HEK293T (cell line): ENCODE results near the gene RETREG3.

Experiments
- CTCF ChIA-PET: fragments of 350-600 bp; formaldehyde crosslinking; extraction: SDS; loops from one replicate; lab custom pipeline; 2021; ENCODE audit warnings: antibody characterized with exemption, inconsistent platforms; lab: Yijun Ruan, JAX
- POLR2A ChIA-PET: fragments of 350-600 bp; formaldehyde crosslinking; extraction: SDS; loops from one replicate; lab custom pipeline; 2020; ENCODE audit warnings: antibody characterized with exemption, inconsistent platforms; lab: Yijun Ruan, JAX
- DNase-seq: peaks from one replicate; pipeline ENCODE4 v3.0.0; 2012; ENCODE audit warnings: mixed read lengths; ENCODE audit errors: extremely low spot score
- ARNT ChIP-seq: fragments of 450-650 bp; IDR thresholded peaks from 2 replicates; pipeline ENCODE4 v1.6.1; 2017; ENCODE audit warnings: mild to moderate bottlenecking
- BHLHE40 ChIP-seq: fragments of 450-650 bp; IDR thresholded peaks from 2 replicates; pipeline ENCODE4 v1.6.1; 2016; ENCODE audit warnings: mild to moderate bottlenecking, moderate library complexity, borderline replicate concordance
- CTBP1 ChIP-seq: fragments of 450-650 bp; IDR thresholded peaks from 2 replicates; pipeline ENCODE4 v1.6.1; 2016; ENCODE audit warnings: borderline replicate concordance
- ELF4 ChIP-seq: fragments of 450-650 bp; IDR thresholded peaks from 2 replicates; pipeline ENCODE4 v1.6.1; 2017; ENCODE audit warnings: antibody characterized with exemption
- FOXA1 ChIP-seq: fragments of 450-650 bp; IDR thresholded peaks from 2 replicates; pipeline ENCODE4 v1.6.1; 2016; ENCODE audit warnings: mild to moderate bottlenecking
- FOXK2 ChIP-seq: fragments of 450-650 bp; IDR thresholded peaks from 2 replicates; pipeline ENCODE4 v1.6.1; 2016; ENCODE audit warnings: mild to moderate bottlenecking
- FOXM1 ChIP-seq: fragments of 450-650 bp; IDR thresholded peaks from 2 replicates; pipeline ENCODE4 v1.6.1; 2017; ENCODE audit warnings: mild to moderate bottlenecking, borderline replicate concordance
- HDGF ChIP-seq: fragments of 450-650 bp; IDR thresholded peaks from 2 replicates; pipeline ENCODE4 v1.6.1; 2017; ENCODE audit warnings: antibody characterized with exemption, borderline replicate concordance
- L3MBTL2 ChIP-seq: fragments of 450-650 bp; conservative IDR thresholded peaks from 2 replicates; pipeline ENCODE4 v1.6.1; 2016; ENCODE audit warnings: mild to moderate bottlenecking
- LEF1 ChIP-seq: fragments of 450-650 bp; IDR thresholded peaks from 2 replicates; pipeline ENCODE4 v1.6.1; 2017; ENCODE audit warnings: mild to moderate bottlenecking, borderline replicate concordance
- NFRKB ChIP-seq: fragments of 450-650 bp; IDR thresholded peaks from 2 replicates; pipeline ENCODE4 v1.6.1; 2016; ENCODE audit warnings: mild to moderate bottlenecking, moderate library complexity
- SP1 ChIP-seq: fragments of 450-650 bp; IDR thresholded peaks from 2 replicates; pipeline ENCODE4 v1.6.1; 2017
- SUZ12 ChIP-seq: fragments of 450-650 bp; IDR thresholded peaks from 2 replicates; pipeline ENCODE4 v1.6.1; 2016; ENCODE audit warnings: mild to moderate bottlenecking
- TARDBP ChIP-seq: fragments of 450-650 bp; IDR thresholded peaks from 2 replicates; pipeline ENCODE4 v1.6.1; 2016
- ZNF384 ChIP-seq: fragments of 450-650 bp; IDR thresholded peaks from 2 replicates; pipeline ENCODE4 v1.6.1; 2016
- TF ChIP-seq, protein P1 (sequence below): fragments of 450-650 bp; IDR thresholded peaks from 2 replicates; pipeline ENCODE4 v1.6.1; 2016

The RETREG3 gene

DNA sequence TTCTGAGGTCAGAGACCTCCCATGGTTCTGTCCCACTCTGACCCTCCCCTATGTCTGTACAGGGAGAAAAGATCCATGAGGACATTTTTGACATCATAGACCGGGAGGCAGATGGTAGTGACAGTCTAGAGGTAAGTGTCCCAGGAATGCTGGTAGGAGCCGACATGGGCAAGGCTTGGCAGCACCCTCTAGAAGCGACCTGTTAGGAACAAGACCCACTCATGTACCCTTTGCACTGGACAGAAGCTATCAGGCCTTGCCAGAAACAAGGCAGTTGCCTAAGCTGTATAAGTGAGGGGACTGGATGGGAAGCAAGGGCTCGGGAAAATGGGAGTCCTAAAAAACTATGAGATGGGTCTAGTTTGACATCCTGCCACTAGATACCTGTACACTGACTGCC, 2.8 kb upstream of the RETREG3 start:
- no peak for TF ChIP-seq SUZ12
- no peak for TF ChIP-seq LEF1
- no peak for TF ChIP-seq FOXA1
- no peak for TF ChIP-seq BHLHE40
- TF ChIP-seq TARDBP, result no peak
- TF ChIP-seq FOXK2, result no peak
- no peak for TF ChIP-seq HDGF
- TF ChIP-seq CTBP1, result no peak
- no peak for TF ChIP-seq SP1
- no peak for TF ChIP-seq NFRKB
- TF ChIP-seq ZNF384, result no peak
- TF ChIP-seq ELF4, result no peak
- POLR2A ChIA-PET, result interaction anchor here (1.1 kb wide), 1 partner anchor 67 kb away, joined by 3 read pairs; no protein-coding TSS in a partner anchor
- no peak for DNase-seq
- CTCF ChIA-PET, result interaction anchor here (0.6 kb wide), 1 partner anchor 35 kb away, joined by 3 read pairs; no protein-coding TSS in a partner anchor

DNA sequence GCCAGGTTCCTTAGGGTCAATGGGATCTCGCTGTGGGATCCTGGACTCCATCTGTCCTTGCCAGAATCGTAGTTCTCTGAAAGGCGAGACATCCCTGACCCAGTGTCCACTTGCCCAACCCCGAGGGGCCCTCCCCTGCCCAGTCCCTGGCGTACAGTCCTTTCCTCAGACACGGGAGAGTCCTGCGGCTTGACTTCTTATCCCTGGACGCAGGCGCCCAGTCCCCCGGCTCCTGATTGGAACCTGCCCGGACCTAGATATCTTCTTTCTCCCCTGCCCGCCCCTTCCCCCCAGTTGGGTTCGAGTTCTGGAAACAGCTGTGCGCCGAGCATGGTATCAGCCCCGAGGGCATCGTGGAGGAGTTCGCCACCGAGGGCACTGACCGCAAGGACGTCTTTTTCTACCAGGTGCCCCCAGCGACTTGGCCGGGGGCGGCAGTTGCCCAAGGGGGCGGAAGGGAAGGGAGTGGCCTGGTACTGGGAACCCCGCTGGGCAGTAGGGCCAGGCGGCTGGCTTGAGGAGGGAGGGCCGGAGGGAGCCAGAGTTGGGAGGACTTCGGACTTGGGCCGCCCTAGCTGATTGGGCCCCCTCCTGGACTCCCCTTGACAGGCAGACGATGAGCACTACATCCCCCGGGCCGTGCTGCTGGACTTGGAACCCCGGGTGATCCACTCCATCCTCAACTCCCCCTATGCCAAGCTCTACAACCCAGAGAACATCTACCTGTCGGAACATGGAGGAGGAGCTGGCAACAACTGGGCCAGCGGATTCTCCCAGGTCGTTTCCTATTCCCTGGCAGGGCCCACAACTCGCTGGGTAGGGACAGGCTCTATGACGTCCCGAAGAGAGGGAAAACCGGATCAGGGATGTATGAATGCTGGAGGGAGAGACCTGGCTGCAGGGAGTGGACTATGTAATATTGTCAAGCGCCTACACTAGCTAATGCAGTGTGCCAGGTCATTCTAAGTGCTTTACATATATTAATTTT, 934 bp upstream of the RETREG3 start:
- POLR2A ChIA-PET, result interaction anchor here (0.6 to 3.7 kb wide), 31 partner anchors 9 to 164 kb away, joined by 3 to 88 read pairs (median 5); partner anchors contain the start of genes PLEKHH3, PSMC3IP, TUBG2 and VPS25
- CTCF ChIA-PET, result interaction anchor here (1.5 to 3.1 kb wide), 2 partner anchors 32 to 69 kb away, joined by 4 to 25 read pairs; partner anchors contain the start of gene PSMC3IP
- DNase-seq, result peak; percentile 30

DNA sequence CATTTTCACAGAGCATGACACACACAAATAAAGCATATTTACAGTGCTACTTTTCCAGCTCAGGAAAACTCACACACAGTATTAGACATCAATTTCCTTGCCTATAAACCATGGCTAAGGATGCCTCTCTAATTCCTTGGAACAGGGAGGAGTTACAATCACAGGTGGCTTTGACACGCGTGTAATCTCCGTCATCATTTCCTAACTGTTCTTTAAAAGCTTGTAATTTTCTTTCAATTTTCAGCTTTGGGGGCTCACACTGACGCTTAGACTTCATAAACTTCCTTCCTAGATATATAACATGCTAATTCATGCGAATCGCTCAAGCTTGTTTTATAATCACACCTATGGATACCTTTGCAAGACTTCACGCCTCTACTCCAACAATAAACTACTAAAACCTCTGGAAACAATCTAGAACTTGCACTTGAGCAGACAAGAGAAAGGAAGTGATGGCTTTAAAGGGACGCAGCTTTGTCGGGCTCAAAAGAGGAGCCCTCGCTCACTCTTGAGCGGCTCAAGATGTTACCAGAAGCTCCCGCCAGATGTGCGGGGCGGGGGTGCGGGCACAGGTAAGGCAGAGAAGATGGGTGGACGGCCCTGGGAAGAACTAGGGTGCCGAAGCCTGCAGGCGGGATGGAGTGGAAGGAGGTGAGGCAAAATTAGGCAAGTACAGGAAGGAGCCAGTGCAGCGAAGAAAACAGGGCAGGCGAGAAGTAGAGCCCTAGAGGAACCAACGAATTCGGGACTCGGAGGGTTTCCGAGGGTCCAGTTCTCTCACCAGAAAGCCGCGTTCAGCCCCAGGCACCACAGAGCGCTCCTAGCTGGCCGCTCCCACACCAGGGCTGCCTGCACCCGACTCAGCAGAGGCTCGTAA, 631 bp downstream of the RETREG3 start:
- no peak for DNase-seq
- TF ChIP-seq HDGF (no peak), SUZ12 (no peak), TARDBP (no peak), FOXK2 (no peak), ELF4 (no peak), ZNF384 (no peak), NFRKB (no peak)
- ChIA-PET CTCF (interaction anchor here (0.5 to 3.1 kb wide), 5 partner anchors 26 to 944 kb away, joined by 4 to 25 read pairs (median 5); partner anchors contain the start of gene PSMC3IP), POLR2A (interaction anchor here (0.6 to 3.7 kb wide), 41 partner anchors 9 to 919 kb away, joined by 3 to 88 read pairs (median 4); partner anchors contain the start of genes EIF1, PLEKHH3, PSMC3IP and TUBG2)

DNA sequence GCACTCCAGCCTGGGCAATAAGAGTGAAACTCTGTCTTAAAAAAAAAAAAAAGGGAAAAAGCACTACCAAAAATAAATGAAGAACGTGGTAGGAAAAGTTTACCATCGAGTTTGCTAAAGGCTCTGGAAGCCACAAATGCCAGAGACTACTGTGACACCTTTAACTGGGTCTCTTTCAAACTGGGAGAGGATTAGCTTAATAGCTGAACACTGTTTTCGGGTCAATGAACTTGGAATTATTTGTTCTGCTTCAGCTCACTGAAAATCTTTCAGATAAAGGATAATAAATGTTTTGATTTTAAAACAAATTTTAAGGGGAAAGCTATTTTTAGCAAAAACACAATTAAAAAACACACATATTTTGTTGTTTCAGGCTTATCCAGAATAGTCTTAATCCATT, 1.4 kb downstream of the RETREG3 start:
- TF ChIP-seq ARNT, result no peak
- no peak for TF ChIP-seq SUZ12
- no peak for TF ChIP-seq FOXA1
- no peak for TF ChIP-seq LEF1
- TF ChIP-seq ZNF384, result no peak
- TF ChIP-seq, protein P1, sequence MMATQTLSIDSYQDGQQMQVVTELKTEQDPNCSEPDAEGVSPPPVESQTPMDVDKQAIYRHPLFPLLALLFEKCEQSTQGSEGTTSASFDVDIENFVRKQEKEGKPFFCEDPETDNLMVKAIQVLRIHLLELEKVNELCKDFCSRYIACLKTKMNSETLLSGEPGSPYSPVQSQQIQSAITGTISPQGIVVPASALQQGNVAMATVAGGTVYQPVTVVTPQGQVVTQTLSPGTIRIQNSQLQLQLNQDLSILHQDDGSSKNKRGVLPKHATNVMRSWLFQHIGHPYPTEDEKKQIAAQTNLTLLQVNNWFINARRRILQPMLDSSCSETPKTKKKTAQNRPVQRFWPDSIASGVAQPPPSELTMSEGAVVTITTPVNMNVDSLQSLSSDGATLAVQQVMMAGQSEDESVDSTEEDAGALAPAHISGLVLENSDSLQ, result no peak
- POLR2A ChIA-PET, result interaction anchor here (0.6 to 3.7 kb wide), 18 partner anchors 8 to 71 kb away, joined by 3 to 88 read pairs (median 8); partner anchors contain the start of genes PLEKHH3 and PSMC3IP
- DNase-seq, result no peak
- CTCF ChIA-PET, result interaction anchor here (0.5 to 3.1 kb wide), 6 partner anchors 25 to 943 kb away, joined by 4 to 25 read pairs (median 6); partner anchors contain the start of gene PSMC3IP

DNA sequence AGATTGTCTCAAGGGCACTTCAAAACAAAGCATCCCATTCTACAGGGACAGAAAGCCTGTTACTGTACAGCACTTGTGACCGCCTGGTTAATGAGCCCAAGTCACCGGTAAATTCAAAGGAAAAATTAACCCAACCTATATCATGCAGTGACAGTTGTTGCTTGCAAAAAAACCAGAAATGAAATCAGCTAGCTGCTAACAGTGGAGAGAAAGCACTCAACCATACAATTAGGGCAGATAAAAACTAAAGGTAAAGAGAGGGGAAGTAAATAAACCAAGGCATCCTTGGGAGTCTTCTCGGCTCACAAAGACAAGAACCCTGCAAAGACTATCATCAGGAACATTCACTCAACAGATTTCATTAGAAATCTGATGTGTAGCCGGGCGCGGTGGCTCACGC, 5.9 kb downstream of the RETREG3 start:
- TF ChIP-seq FOXM1 (no peak), HDGF (no peak), SP1 (no peak), FOXK2 (no peak), L3MBTL2 (no peak), FOXA1 (no peak), ZNF384 (no peak), CTBP1 (no peak), TARDBP (no peak), BHLHE40 (no peak), NFRKB (no peak), LEF1 (no peak)
- TF ChIP-seq, protein P1, result no peak
- POLR2A ChIA-PET, result no interaction called here
- no peak for DNase-seq
- CTCF ChIA-PET, result no interaction called here

DNA sequence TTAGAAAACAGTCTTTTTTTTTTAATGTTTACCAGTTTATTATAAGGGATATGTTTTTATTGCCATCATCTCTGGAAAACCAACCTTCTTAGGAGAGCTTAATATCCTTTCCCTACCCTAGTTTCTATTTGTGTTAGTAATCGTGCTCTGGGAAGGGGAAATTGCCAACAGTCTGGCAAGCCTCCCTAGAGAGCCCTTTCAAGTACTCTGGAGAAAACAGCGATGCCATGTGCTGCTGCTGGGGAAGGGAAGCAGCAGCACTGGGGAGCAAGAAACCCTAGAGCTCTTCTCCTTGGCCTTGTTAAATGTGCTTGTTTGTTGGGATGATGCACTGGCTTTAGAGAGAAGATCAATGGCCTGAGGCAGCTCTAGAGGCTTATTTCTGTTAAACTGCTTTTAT, 10.3 kb downstream of the RETREG3 start:
- CTCF ChIA-PET, result interaction anchor here (0.6 to 1.5 kb wide), 2 partner anchors 21 to 73 kb away, joined by 5 read pairs; partner anchors contain the start of gene PSMC3IP
- DNase-seq, result no peak
- POLR2A ChIA-PET, result interaction anchor here (0.7 to 4.0 kb wide), 3 partner anchors 10 to 77 kb away, joined by 3 to 34 read pairs (median 11); partner anchors contain the start of genes PSMC3IP, RETREG3 and TUBG1
- TF ChIP-seq HDGF, result no peak
- TF ChIP-seq LEF1, result no peak
- no peak for TF ChIP-seq TARDBP
- TF ChIP-seq, protein P1, result no peak
- no peak for TF ChIP-seq ELF4
- no peak for TF ChIP-seq ZNF384
- TF ChIP-seq L3MBTL2, result no peak
- TF ChIP-seq CTBP1, result no peak
- no peak for TF ChIP-seq SP1
- TF ChIP-seq BHLHE40, result no peak
